HepG2 (cell line): Measurements from ENCODE around the gene ZNF264. TPM values are rescaled to one million over a fixed set of nuclear protein-coding genes. Genes with fewer than 3 reads are reported as not detected.

ENCODE experiments used
- DR1 ChIP-seq: sonication (generic); formaldehyde crosslinking; IDR thresholded peaks from 2 replicates; pipeline ENCODE4 v1.8.0; 2021; ENCODE audit warnings: mild to moderate bottlenecking, missing genetic modification reagents, inconsistent platforms
- HNF1A ChIP-seq, 2 experiments: sonication (generic) in 1 of 2; formaldehyde crosslinking in 1 of 2; IDR thresholded peaks; 2 replicates each; pipeline versions ENCODE4 v1.4.0 to v1.6.1; 2016 to 2020; ENCODE audit warnings: borderline replicate concordance in 1 of 2, low read depth in 1 of 2, mild to moderate bottlenecking in 1 of 2, missing genetic modification reagents in 1 of 2
- MAX ChIP-seq: IDR thresholded peaks from 2 replicates; pipeline ENCODE4 v1.6.1; 2012; ENCODE audit warnings: inconsistent platforms
- NCOA2 ChIP-seq: sonication (generic); formaldehyde crosslinking; IDR thresholded peaks from 2 replicates; pipeline ENCODE4 v1.8.0; 2022; ENCODE audit warnings: inconsistent platforms
- PRDM15 ChIP-seq: sonication (generic); formaldehyde crosslinking; IDR thresholded peaks from 2 replicates; pipeline ENCODE4 v1.4.0; 2020; ENCODE audit warnings: missing genetic modification reagents
- SNAPC2 ChIP-seq: sonication (generic); formaldehyde crosslinking; IDR thresholded peaks from 2 replicates; pipeline ENCODE4 v1.8.1; 2022; ENCODE audit warnings: mild to moderate bottlenecking, missing genetic modification reagents
- TBP ChIP-seq: sonication (generic); formaldehyde crosslinking; IDR thresholded peaks from 2 replicates; pipeline ENCODE4 v1.5.0; 2020; ENCODE audit warnings: missing genetic modification reagents
- ZNF12 ChIP-seq: sonication (generic); formaldehyde crosslinking; IDR thresholded peaks from 2 replicates; pipeline ENCODE4 v1.5.0; 2020; ENCODE audit warnings: missing genetic modification reagents
- ZNF362 ChIP-seq: sonication (generic); formaldehyde crosslinking; IDR thresholded peaks from 2 replicates; pipeline ENCODE4 v1.4.0; 2020; ENCODE audit warnings: missing genetic modification reagents, mild to moderate bottlenecking, borderline replicate concordance
- ZNF660 ChIP-seq: sonication (generic); formaldehyde crosslinking; IDR thresholded peaks from 2 replicates; pipeline ENCODE4 v1.5.1; 2020; ENCODE audit warnings: mild to moderate bottlenecking, low read depth, missing genetic modification reagents, borderline replicate concordance
- ZNF75D ChIP-seq: sonication (generic); formaldehyde crosslinking; IDR thresholded peaks from 2 replicates; pipeline ENCODE4 v1.8.1; 2023; ENCODE audit warnings: missing genetic modification reagents, mild to moderate bottlenecking, borderline replicate concordance
- polyA plus RNA-seq, 8 experiments: library from polyadenylated mRNA; depleted of rRNA in 3 of 8; stranded (reverse) in 7 of 8; unstranded in 1 of 8; fragments of >200 nt; fragmentation: Illumina TruSeq in 4 of 8; extraction: Trizol in 4 of 8; gene quantifications; 2 replicates each; pipeline versions ENCODE4 v1.2.1 to v1.2.3, GENCODE V29; 2011 to 2016; ENCODE audit warnings: low read depth in 4 of 8, missing spikeins in 1 of 8, mixed read lengths in 1 of 8; ENCODE audit not compliant: insufficient read depth in 1 of 8
- total RNA-seq, 5 experiments: library from RNA; depleted of rRNA; stranded (reverse); fragments of >200 nt; fragmentation: Illumina TruSeq; extraction: Trizol; gene quantifications; 2 replicates each; pipeline ENCODE4 v1.2.3, GENCODE V29; 2016; ENCODE audit warnings: low read depth in 1 of 5
- TF ChIP-seq, protein P1 (sequence below): sonication (generic); formaldehyde crosslinking; IDR thresholded peaks from 2 replicates; pipeline ENCODE4 v1.4.0; 2020; ENCODE audit warnings: missing genetic modification reagents
- TF ChIP-seq, protein P2 (sequence below), 2 experiments: sonication (generic) in 1 of 2; formaldehyde crosslinking in 1 of 2; IDR thresholded peaks; 2 replicates each; pipeline versions ENCODE4 v1.5.1 to v1.6.1; 2011 to 2020; ENCODE audit warnings: borderline replicate concordance in 1 of 2, low read depth in 1 of 2, low read length in 1 of 2, mild to moderate bottlenecking in 1 of 2, missing genetic modification reagents in 1 of 2, moderate library complexity in 1 of 2

The ZNF264 gene
- total and polyA plus RNA-seq, 2 of the 13 experiments (the other 11 are each of a cell fraction or from before 2014, with no cell fraction given) = 3.5 to 17.6 TPM

DNA sequence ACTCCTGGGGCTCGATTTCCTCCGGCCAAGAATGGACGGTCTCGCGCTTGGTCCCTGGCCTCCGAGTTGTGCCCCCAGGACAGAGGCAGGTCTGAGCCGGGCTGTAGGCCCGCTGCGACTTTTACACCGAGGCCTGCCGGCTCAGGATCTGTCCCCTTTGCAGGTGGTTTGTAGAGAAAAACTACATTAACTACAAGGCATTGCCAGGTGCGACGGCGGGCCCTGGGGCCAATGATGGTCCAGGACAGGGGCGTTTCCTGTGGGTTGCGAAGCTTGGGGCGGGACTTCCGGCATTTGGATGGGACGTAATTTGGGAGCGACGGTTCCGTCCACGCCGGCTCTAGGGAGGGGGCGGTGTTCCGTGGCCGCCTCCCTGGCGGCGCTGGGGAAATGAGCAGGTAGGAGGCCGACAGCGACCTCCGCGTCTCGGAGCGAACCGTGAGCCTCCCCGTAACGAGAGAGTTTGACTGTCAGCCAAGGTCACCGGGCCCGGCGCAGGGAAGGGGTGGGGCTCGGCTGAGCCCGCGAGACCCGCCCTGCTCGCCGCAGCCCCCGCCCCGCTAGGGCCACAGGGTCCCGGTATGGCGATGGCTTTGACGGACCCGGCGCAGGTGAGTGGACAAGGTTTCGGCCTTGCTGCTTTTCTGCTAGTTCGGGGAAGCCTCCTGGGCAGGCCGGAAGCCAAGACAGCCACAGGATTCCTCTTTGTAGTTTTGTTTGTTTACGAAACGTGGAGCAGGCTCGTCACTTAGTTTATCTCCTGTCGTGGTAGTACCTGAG, 49.2 kb downstream of the ZNF264 start, which contains the start of gene ZNF805 (continued):
- TF ChIP-seq, protein P1, sequence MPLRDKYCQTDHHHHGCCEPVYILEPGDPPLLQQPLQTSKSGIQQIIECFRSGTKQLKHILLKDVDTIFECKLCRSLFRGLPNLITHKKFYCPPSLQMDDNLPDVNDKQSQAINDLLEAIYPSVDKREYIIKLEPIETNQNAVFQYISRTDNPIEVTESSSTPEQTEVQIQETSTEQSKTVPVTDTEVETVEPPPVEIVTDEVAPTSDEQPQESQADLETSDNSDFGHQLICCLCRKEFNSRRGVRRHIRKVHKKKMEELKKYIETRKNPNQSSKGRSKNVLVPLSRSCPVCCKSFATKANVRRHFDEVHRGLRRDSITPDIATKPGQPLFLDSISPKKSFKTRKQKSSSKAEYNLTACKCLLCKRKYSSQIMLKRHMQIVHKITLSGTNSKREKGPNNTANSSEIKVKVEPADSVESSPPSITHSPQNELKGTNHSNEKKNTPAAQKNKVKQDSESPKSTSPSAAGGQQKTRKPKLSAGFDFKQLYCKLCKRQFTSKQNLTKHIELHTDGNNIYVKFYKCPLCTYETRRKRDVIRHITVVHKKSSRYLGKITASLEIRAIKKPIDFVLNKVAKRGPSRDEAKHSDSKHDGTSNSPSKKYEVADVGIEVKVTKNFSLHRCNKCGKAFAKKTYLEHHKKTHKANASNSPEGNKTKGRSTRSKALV (CRISPR knock-in tag) = peak; percentile 73; the same call in 1 of the 2 replicates
- TF ChIP-seq ZNF660 (CRISPR knock-in tag) (peak; percentile 53; the same call in 1 of the 2 replicates), ZNF362 (CRISPR knock-in tag) (no peak), HNF1A (IDR thresholded peaks at IDR 0.05; ENCODE audit: low read depth) (no peak), HNF1A (CRISPR knock-in tag; IDR thresholded peaks at IDR 0.05; ENCODE audit: borderline replicate concordance) (no peak; the same call in 1 of the 2 replicates), MAX (peak; percentile 90), ZNF12 (CRISPR knock-in tag) (no peak), DR1 (peak; percentile 34; the same call in 1 of the 2 replicates), TBP (CRISPR knock-in tag) (no peak), NCOA2 (no peak), SNAPC2 (CRISPR knock-in tag) (no peak), ZNF75D (CRISPR knock-in tag) (no peak), PRDM15 (no peak)
- TF ChIP-seq, protein P2, sequence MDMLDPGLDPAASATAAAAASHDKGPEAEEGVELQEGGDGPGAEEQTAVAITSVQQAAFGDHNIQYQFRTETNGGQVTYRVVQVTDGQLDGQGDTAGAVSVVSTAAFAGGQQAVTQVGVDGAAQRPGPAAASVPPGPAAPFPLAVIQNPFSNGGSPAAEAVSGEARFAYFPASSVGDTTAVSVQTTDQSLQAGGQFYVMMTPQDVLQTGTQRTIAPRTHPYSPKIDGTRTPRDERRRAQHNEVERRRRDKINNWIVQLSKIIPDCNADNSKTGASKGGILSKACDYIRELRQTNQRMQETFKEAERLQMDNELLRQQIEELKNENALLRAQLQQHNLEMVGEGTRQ (IDR thresholded peaks at IDR 0.05; ENCODE audit: low read depth, low read length) = no peak
- TF ChIP-seq, protein P2 (CRISPR knock-in tag; IDR thresholded peaks at IDR 0.05; ENCODE audit: borderline replicate concordance) = no peak
